Ascending aorta (tissue), 2 donors: ENCODE measurements around the gene NEURL4. TPM values are rescaled to one million over a fixed set of nuclear protein-coding genes. Genes with fewer than 3 reads are reported as not detected.
"Not testable (repeated sequence)": the region's sequence is repeated elsewhere in the genome, so short reads cannot be mapped to it uniquely, and the experiment has no call there.

ENCODE experiments used
- DNase-seq, 2 donors: peaks; one replicate each; pipeline ENCODE4 v3.0.0-alpha.2; 2019; ENCODE audit warnings: low spot score in 2 of 2
- H3K27ac ChIP-seq, 2 donors: fragments of 200-600 bp; sonication (generic); one replicate each; pipeline ENCODE4 v1.5.1; 2016 to 2017; ENCODE audit warnings: mild to moderate bottlenecking in 1 of 2
- H3K27me3 ChIP-seq: fragments of 200-600 bp; sonication (generic); one replicate; pipeline ENCODE4 v1.5.1; 2017
- H3K36me3 ChIP-seq, 2 donors: fragments of 200-600 bp; sonication (generic); one replicate each; pipeline ENCODE4 v1.5.1; 2016
- H3K4me1 ChIP-seq, 2 donors: fragments of 200-600 bp; sonication (generic); one replicate each; pipeline ENCODE4 v1.5.1; 2016 to 2017; ENCODE audit warnings: mild to moderate bottlenecking in 1 of 2
- H3K4me3 ChIP-seq, 2 donors: fragments of 200-600 bp; sonication (generic); one replicate each; pipeline ENCODE4 v1.5.1; 2016 to 2017; ENCODE audit warnings: mild to moderate bottlenecking in 1 of 2
- H3K9me3 ChIP-seq, 2 donors: fragments of 200-600 bp; sonication (generic); one replicate each; pipeline ENCODE4 v1.5.1; 2016
- intact Hi-C: fragments of 100-400 bp; cut with DNase I; formaldehyde crosslinking; loops from one replicate; pipeline ENCODE4 v1.15.1; 2023
- total RNA-seq: library from RNA; depleted of rRNA; stranded (reverse); fragments of >200 nt; gene quantifications from one replicate; pipeline ENCODE4 v1.1.0, GENCODE V29; 2016
- TF ChIP-seq, protein P1 (sequence below), 3 experiments: fragments of 200-600 bp in 2 of 3; fragments of 450-650 bp in 1 of 3; sonication (generic) in 2 of 3; IDR thresholded peaks; one replicate each; pipeline ENCODE4 v1.5.1; 2016 to 2019; ENCODE audit warnings: antibody characterized with exemption in 3 of 3, mild to moderate bottlenecking in 1 of 3, moderate library complexity in 1 of 3

The NEURL4 gene
- total RNA-seq, 1 donor from 2014 or later: 22.0 TPM

DNA sequence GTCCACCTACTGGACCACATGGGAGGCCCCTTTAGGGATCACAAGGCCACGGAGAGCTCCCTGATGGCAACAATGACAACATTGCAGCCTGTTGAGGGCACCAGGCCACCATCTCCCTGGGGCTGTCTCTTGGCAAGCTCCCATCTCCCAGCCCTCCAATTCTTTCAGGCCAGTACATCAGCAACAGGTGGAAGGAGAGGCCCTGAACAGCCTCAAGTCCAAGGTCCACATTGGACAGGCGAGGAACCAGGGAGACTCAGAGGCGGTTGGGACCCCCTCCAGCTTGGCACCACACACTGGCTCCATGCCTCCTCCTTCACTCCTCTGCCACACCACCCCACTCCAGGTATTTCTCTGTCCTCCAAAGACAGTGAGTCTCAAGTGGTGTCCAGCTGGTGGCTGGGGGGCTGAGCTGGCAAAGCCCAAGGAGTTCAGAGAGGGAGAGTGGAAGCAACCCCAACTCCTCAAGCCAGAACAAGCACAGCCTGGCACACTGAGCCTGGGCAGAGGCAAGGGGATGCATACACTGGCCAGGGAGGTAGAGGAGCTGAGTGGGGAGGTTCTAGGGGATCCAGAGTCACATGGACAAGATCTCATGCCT is 5.9 kb upstream of the NEURL4 start:
- Histone ChIP-seq H3K9me3 (no peaks in the 10 kb centered on the region), H3K4me1 (peaks cover 0 to 3% of the 10 kb centered on the region in 2 donors), H3K27me3 (no peaks in the 10 kb centered on the region), H3K36me3 (no peaks in the 10 kb centered on the region), H3K27ac (no peak overlapping the region), H3K4me3 (no peak overlapping the region)
- no peak for DNase-seq
- intact Hi-C loops: no loop called here
- TF ChIP-seq, protein P1, sequence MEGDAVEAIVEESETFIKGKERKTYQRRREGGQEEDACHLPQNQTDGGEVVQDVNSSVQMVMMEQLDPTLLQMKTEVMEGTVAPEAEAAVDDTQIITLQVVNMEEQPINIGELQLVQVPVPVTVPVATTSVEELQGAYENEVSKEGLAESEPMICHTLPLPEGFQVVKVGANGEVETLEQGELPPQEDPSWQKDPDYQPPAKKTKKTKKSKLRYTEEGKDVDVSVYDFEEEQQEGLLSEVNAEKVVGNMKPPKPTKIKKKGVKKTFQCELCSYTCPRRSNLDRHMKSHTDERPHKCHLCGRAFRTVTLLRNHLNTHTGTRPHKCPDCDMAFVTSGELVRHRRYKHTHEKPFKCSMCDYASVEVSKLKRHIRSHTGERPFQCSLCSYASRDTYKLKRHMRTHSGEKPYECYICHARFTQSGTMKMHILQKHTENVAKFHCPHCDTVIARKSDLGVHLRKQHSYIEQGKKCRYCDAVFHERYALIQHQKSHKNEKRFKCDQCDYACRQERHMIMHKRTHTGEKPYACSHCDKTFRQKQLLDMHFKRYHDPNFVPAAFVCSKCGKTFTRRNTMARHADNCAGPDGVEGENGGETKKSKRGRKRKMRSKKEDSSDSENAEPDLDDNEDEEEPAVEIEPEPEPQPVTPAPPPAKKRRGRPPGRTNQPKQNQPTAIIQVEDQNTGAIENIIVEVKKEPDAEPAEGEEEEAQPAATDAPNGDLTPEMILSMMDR (IDR thresholded peaks at IDR 0.05): no peak

DNA sequence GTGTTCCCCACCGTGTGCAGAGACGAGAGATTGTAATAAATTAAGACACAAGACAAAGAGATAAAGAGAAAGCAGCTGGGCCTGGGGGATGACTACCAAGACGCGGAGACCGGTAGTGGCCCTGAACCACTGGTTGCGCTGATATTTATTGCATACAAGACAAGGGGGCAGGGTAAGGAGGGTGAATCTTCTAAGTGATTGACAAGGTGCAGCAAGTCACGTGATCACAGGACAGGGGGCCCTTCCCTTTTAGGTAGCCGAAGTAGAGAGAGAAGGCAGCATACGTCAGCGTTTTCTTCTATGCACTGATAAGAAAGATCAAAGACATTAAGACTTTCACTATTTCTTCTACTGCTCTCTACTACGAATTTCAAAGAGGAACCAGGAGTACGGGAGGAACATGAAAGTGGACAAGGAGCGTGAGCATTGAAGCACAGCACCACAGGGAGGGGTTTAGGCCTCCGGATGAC is 3.5 kb upstream of the NEURL4 start:
- H3K36me3 ChIP-seq, H3K4me3 ChIP-seq, H3K27me3 ChIP-seq, H3K27ac ChIP-seq, H3K9me3 ChIP-seq, intact Hi-C loops, DNase-seq: not testable (repeated sequence)
- peaks cover 0 to 12% of the 10 kb centered on the region in 2 donors for H3K4me1 ChIP-seq

DNA sequence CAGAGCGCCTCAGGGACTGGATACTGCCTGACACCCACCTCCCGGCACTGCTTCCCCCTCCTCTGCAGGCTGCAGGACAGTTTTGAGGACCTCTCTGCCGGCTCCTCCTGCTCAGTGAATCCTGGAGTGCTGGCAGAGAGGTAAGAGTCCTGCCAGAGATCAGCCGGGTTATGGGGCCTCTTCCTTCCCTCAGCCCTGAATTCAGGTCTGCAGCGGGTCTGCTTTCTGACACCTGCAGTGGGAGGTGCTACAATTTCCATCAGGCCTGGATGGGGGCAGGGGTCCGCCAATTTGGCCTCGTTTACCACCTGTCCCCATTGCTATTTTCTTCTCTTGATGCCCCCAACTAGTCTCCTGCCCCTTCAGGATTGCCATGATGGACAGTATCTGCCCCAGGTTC is 3.0 kb upstream of the NEURL4 start:
- TF ChIP-seq, protein P1 (IDR thresholded peaks at IDR 0.05): no peak
- no peak for DNase-seq
- Histone ChIP-seq H3K36me3 (no peaks in the 10 kb centered on the region), H3K9me3 (no peaks in the 10 kb centered on the region), H3K4me1 (peaks cover 0 to 12% of the 10 kb centered on the region in 2 donors), H3K27ac (no peak overlapping the region), H3K27me3 (no peaks in the 10 kb centered on the region), H3K4me3 (no peak overlapping the region)
- intact Hi-C loops: no loop called here

DNA sequence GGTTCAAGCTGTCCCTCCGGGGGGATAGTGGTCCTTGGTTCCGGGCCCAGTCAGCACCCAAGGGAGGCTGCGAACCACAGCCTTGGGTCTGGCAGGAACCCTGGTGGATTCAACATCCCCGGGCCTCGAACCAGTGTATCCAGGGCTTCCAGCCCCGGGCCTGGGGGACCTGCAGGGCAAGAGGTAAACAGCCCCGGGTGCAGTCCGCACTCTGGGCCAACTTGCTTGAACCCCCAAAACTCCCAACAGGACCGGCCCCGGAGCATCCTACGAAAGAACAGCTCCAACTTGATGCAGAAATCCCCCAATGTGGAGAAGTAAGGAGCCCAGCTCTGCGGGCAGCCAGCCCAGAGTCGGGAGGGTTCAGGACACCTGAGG is 1.5 kb upstream of the NEURL4 start:
- Histone ChIP-seq H3K27me3 (no peaks in the 10 kb centered on the region), H3K27ac (peak overlapping the region; percentile 89 to 92), H3K4me1 (peaks cover 0 to 12% of the 10 kb centered on the region in 2 donors), H3K36me3 (peaks cover 0 to 1% of the 10 kb centered on the region in 2 donors), H3K9me3 (no peaks in the 10 kb centered on the region), H3K4me3 (peak overlapping the region; percentile 89 to 97)
- TF ChIP-seq, protein P1 (IDR thresholded peaks at IDR 0.05): no peak
- no peak for DNase-seq
- intact Hi-C loops: loop anchor here (1.0 kb wide), 1 partner anchor 73 kb away; no protein-coding TSS in a partner anchor

DNA sequence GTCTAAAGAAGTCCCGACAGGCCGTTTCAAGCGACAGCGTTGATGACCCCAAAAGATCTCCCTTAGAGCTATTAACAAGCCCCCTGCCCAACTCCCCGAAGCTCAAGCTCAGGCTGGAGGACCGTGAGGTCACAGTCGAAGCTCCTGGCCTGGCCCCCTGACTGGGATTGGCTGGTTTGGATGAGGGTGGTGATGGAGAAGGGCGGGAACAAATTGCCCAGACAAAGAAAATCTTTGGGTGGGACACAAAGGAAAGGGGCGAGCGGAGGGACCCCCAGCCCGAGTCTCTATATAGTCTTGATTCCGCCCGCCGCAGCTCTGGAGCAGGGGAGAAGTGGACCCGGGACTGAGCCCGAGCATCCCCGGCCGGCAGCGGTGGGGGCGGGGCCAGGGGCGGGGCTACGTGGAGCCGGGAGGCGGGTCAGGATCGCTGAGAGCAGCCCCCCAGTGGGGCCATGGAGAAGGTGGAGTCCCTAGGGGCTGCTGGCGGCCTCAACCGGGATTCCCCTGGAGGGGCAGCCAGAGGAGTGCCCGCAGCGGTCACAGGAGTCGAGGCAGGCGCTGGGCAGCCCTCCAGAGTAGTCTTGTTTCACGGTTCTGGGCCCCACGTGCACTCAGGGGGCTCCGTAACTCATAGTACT is 982 bp upstream of the NEURL4 start:
- H3K27ac ChIP-seq: peak overlapping the region; percentile 89 to 92
- peak overlapping the region; percentile 89 to 97 for H3K4me3 ChIP-seq
- TF ChIP-seq, protein P1 (IDR thresholded peaks at IDR 0.05): no peak
- peaks cover 0 to 6% of the 10 kb centered on the region in 2 donors for H3K36me3 ChIP-seq
- H3K9me3 ChIP-seq: no peaks in the 10 kb centered on the region
- H3K4me1 ChIP-seq: peaks cover 0 to 12% of the 10 kb centered on the region in 2 donors
- peak; percentile 55 to 87 for DNase-seq
- H3K27me3 ChIP-seq: no peaks in the 10 kb centered on the region
- intact Hi-C loops: loop anchor here (1.0 to 2.0 kb wide), 4 partner anchors 15 to 73 kb away; partner anchors contain the start of genes GPS2 and PLSCR3

DNA sequence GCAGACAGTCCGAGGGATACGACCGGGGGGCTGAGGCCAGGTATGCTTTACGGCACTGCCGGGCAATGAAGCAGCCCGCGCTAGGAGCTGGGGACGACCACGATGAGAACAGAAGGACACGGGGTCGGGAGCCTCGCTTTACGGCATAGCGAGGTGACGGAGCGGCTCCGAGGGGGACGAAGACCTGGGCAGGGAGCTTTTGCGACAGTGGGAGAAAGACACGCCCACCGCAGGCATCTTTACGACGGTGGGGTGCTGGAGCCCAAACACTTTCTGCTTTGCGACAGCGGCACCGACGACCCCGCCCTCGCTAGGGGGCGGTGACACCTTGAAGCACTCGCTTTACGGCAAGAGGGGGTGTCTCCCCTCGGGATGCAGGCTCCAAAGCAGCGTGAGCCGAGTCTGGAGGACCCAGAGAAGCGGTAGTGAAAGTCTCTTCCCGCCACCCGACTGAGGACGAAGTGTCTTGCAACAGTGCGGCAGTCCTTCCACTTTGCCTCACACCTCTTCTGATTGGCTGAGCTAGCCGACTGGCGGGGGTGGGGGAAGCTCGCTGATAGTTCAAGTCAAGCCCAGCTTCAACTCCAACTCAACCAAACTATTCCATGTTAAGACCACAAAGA is 350 bp upstream of the NEURL4 start:
- intact Hi-C loops: loop anchor here (1.0 to 2.0 kb wide), 3 partner anchors 14 to 65 kb away; partner anchors contain the start of genes GPS2 and PLSCR3
- Histone ChIP-seq H3K36me3 (peaks cover 4 to 13% of the 10 kb centered on the region in 2 donors), H3K27ac (peak overlapping the region; percentile 89 to 92), H3K27me3 (no peaks in the 10 kb centered on the region), H3K4me3 (peak overlapping the region; percentile 89 to 97), H3K4me1 (peaks cover 0 to 12% of the 10 kb centered on the region in 2 donors), H3K9me3 (no peaks in the 10 kb centered on the region)
- TF ChIP-seq, protein P1 (IDR thresholded peaks at IDR 0.05): no peak
- DNase-seq: peak; percentile 98 to 99
